T-helper 17 cell (primary cell): ENCODE data around the gene TASP1. TPM values are rescaled to one million over a fixed set of nuclear protein-coding genes. Genes with fewer than 3 reads are reported as not detected.

Source experiments
- ATAC-seq: fragments of 150-1000 bp; cut with Tn5 transposase; 2 replicates; pipeline ENCODE4 v1.10.0; 2021; ENCODE audit warnings: mild to moderate bottlenecking, moderate library complexity
- DNase-seq, 3 donors: peaks; one replicate each; pipeline versions ENCODE4 v3.0.0 to v3.0.0-alpha.2; 2020 to 2021
- H3K9me3 ChIP-seq: one replicate; pipeline ENCODE4 v1.7.0; 2013; ENCODE audit warnings: low read length, mild to moderate bottlenecking; ENCODE audit not compliant: control insufficient read depth, poor library complexity, severe bottlenecking
- H3K27ac Mint-ChIP-seq: one replicate; pipeline ENCODE4 v1.8.0; 2022; ENCODE audit warnings: mild to moderate bottlenecking, moderate library complexity, mixed read lengths
- H3K27me3 Mint-ChIP-seq: one replicate; pipeline ENCODE4 v1.8.0; 2022; ENCODE audit warnings: mixed read lengths
- H3K36me3 Mint-ChIP-seq: one replicate; pipeline ENCODE4 v1.8.0; 2022; ENCODE audit warnings: low read depth, mixed read lengths
- H3K4me1 Mint-ChIP-seq: one replicate; pipeline ENCODE4 v1.8.0; 2022; ENCODE audit warnings: mild to moderate bottlenecking, mixed read lengths
- H3K4me3 Mint-ChIP-seq: one replicate; pipeline ENCODE4 v1.8.0; 2022; ENCODE audit warnings: mild to moderate bottlenecking, moderate library complexity, mixed read lengths
- total RNA-seq, 4 donors: library from RNA in 2 of 4; stranded (reverse) in 2 of 4; gene quantifications; one replicate each; pipeline ENCODE4 v1.2.3 and lab custom pipeline; 2022 to 2026

Gene TASP1
- total RNA-seq, 2 donors from 2014 or later: 14.0 to 15.0 TPM

DNA sequence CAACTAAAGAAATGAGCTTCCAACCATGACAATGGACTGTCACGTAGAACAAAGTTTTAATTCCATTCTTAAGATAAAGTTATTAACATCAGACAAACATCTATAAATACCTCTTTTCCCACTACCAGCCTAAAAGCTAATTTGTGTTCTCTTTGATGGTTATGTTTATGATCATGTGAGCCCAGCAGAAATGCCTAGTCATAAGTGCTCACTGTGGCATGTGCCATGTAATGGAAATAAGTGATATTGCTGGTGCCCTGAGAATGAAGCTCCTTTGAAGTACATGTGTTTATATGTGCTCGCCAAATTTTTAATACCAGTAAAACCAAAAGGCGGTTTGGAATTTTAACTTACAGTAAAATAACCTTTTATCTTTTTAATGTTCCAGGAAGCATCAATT is 211.9 kb downstream of the TASP1 start:
- Mint-ChIP-seq H3K27ac (no peak overlapping the region), H3K27me3 (no peaks in the 10 kb centered on the region), H3K4me1 (peaks cover 4% of the 10 kb centered on the region), H3K4me3 (no peak overlapping the region), H3K36me3 (peaks cover 5% of the 10 kb centered on the region)
- no peak for ATAC-seq
- no peak for DNase-seq
- no peaks in the 10 kb centered on the region for H3K9me3 ChIP-seq

DNA sequence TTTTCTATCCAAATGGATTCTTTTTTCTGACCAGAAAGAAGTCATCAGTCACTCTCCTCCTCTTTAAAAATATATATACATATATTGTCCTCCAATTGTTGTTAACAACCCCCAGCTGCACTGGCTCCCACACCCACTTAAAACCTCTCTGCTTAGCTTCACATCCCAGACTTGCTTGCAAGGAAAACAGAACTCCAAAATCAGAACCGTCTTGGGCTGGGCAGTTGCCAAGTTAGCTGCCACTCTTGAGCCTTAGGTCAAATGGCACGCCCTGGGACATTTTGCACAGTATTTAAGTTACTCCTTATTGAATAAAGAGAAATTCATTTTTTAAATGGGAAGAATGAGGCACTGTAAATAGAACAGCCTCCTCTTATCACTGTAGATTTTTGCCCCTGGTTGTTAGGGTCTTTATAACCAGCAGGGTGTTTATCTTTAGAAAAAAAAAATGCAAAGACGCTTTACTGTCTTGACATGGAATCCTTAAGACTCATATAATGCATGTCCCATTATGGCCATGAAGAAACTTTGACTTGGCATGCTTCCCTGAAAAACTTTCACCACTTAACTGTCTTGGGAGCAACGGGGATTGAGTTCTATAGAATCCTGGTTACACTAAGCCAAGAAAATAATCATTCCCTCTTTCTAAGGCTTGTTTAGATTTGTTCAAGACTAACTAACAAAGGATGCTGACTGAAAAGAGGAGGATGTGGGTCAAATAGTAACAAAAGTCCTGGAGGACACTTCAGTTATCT is 213.2 kb downstream of the TASP1 start:
- Mint-ChIP-seq H3K4me3 (no peak overlapping the region), H3K27ac (no peak overlapping the region), H3K4me1 (peaks cover 4% of the 10 kb centered on the region), H3K36me3 (peaks cover 5% of the 10 kb centered on the region), H3K27me3 (no peaks in the 10 kb centered on the region)
- H3K9me3 ChIP-seq: no peaks in the 10 kb centered on the region
- ATAC-seq (no peak), DNase-seq (no peak)

DNA sequence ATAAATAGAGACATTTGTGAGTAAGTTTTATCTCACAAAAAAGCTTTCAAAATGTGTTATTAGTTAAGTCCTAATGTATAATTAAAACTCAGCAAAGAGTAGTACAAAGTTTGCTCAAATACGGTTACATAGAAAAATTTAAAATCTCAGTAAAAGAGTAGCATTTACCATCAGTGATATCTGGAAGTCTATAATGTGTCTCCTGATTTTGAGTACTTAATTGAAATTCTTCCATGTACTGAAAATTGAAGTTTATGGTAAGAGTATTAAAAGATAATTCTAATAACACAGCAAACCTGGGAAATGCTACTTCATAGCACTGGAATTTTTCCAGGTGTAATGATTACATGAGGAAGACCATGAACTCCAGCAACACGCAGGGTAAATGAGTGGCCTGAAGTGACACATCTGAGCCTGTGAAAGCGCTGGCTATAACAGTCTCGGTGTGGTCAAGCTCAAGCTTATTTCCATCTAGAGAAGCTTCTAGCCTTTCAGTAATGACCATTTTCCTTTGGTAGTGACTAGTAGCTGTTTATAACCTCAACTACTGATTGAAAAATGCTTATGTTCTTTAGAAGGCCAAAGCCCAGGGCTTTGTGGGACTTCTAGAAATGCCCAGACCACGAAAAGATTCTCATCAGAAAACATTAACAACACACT is 214.4 kb downstream of the TASP1 start:
- DNase-seq (no peak), ATAC-seq (no peak)
- Mint-ChIP-seq H3K27ac (no peak overlapping the region), H3K36me3 (peaks cover 3% of the 10 kb centered on the region), H3K4me3 (no peak overlapping the region), H3K4me1 (peaks cover 4% of the 10 kb centered on the region), H3K27me3 (no peaks in the 10 kb centered on the region)
- no peaks in the 10 kb centered on the region for H3K9me3 ChIP-seq

DNA sequence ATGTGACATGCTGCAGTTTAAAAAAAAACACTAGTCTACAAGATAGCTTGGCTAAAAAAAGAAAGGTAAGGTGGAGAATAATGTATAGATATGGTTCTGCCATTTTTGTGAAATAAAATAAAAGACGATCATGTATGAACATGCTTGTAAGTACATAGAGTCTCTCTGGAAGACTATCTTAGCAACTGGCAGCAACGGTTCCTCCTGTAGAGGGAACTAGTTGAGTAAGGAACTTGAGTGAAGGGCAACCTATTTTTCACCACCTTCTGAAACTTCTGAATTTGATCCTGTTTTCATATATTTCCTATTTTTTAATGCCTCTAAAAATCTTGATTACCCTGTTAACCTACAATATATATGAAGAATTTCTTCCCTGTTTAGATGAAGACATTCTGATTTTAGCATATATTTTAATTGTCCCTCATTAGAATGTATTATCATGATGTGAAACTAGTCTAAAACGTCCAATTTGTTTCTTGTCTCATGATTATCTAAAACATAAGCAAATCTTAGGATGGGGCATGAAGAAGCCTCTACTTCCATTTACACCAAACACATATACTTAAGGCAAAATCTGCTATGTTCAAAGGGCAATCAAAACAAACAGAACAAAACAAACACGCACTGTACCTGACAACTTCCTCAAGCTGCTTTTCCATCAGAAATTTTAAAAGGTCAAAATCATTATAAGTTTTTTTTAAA is 215.1 kb downstream of the TASP1 start:
- no peak overlapping the region for H3K4me3 Mint-ChIP-seq
- H3K27me3 Mint-ChIP-seq: no peaks in the 10 kb centered on the region
- no peak for ATAC-seq
- no peaks in the 10 kb centered on the region for H3K9me3 ChIP-seq
- no peak overlapping the region for H3K27ac Mint-ChIP-seq
- DNase-seq: no peak
- no peaks in the 10 kb centered on the region for H3K36me3 Mint-ChIP-seq
- peaks cover 4% of the 10 kb centered on the region for H3K4me1 Mint-ChIP-seq

DNA sequence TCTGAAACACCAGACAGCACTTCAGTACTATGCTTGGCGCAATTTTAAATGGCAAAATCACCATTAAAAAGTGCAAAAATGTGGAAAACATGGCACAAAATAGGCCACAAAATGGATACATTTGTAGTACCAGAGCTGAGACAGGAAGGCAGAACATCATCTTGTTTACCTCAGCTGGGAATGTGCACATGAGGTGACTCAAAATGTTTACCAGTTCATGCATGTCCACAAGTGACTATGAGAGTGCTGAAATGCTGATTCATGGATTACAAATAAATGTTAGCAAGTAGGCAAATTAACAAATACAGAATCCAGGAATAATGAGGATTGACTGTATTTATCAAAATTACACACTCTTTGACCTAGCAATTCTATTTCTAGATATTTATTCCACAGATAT is 216.1 kb downstream of the TASP1 start:
- peaks cover under 1% of the 10 kb centered on the region for H3K36me3 Mint-ChIP-seq
- DNase-seq: no peak
- no peak overlapping the region for H3K27ac Mint-ChIP-seq
- no peaks in the 10 kb centered on the region for H3K27me3 Mint-ChIP-seq
- H3K9me3 ChIP-seq: no peaks in the 10 kb centered on the region
- no peak for ATAC-seq
- peaks cover 4% of the 10 kb centered on the region for H3K4me1 Mint-ChIP-seq
- H3K4me3 Mint-ChIP-seq: no peak overlapping the region

DNA sequence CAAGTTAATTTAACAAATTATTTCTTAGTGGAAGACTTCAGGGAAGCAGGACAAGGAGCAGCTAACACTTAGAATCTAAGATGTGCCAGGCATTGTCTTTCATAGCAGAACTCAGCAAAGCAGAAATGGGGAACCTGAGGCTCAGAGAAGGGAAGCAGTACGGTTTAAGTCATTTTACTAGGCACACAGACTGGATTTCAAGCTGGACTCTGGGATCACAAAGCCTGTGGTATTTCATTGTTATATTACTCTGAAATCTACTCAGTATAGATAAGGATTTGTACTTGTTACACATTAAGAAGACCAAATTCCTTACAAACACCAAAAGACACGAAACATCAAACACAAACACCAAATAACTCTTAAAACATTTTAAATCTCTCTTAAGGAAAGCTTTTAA is 218.1 kb downstream of the TASP1 start:
- Mint-ChIP-seq H3K36me3 (peaks cover 2% of the 10 kb centered on the region), H3K4me1 (peaks cover 4% of the 10 kb centered on the region), H3K4me3 (no peak overlapping the region), H3K27me3 (no peaks in the 10 kb centered on the region), H3K27ac (no peak overlapping the region)
- DNase-seq: no peak
- no peaks in the 10 kb centered on the region for H3K9me3 ChIP-seq
- no peak for ATAC-seq

DNA sequence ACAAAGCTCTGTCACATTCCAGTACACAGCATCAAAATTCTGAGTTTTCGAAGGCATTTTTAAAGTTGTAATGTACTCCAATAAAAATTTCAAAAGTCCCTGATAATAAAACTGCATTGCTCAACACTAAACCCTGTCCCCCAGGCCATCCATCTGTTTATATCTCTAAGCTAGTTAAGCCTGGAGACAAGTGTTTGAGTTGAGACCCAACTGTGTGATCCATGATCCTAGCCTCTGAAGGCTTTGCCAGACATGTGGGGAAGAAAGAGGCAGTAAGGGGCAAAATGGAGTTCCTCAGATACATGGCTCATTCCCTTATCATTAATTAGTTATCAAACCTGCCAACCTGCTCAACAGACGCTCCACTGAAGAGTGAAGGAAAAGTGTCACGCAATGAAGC is 219.3 kb downstream of the TASP1 start:
- Mint-ChIP-seq H3K27me3 (no peaks in the 10 kb centered on the region), H3K27ac (no peak overlapping the region), H3K36me3 (peaks cover 2% of the 10 kb centered on the region), H3K4me3 (no peak overlapping the region), H3K4me1 (peaks cover 4% of the 10 kb centered on the region)
- no peaks in the 10 kb centered on the region for H3K9me3 ChIP-seq
- ATAC-seq (no peak), DNase-seq (no peak)

DNA sequence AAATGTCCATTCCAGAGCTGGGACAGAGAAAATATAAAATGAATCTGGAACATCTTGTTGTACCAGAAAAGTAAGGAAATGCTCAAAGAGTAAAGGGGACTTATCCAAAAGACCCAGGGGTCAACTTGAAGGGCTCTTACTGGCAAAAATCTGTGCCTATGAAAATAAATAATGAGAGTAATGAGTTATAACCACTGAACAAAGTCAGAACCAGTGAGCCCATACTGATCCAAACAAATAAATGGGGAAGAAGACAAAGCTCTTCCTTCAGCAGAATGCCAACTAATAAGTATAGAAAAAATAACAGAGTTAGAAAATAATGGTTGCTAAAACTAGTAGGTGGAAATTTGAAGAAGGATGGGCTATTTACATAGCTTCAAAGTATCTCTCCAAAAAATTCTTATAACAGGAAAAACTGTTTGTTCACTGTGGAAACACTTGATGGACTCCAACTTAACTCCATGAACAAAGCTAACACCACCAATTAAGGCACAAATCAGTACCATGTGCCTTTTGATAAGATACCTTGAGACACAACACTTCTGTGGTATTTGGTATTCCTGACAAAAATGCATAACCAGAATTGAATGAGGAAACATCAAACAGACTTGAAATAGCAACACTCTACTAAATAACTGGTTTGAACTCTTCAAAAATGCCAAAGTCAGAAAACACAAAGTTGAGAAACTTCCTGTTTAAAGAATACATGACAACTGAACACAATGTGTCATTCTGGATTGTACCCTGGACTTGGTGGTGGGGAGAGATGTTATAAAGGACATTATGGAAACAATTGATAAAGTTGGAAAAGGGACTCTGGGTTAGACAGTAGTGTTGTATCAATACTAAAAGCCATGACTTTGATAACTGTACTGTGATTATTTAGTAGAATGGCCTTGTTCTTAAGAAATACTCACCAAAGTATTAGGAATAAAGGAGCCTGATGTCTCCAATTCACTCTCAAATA is 220.2 kb downstream of the TASP1 start:
- H3K36me3 Mint-ChIP-seq: peaks cover 2% of the 10 kb centered on the region
- ATAC-seq: no peak

DNA sequence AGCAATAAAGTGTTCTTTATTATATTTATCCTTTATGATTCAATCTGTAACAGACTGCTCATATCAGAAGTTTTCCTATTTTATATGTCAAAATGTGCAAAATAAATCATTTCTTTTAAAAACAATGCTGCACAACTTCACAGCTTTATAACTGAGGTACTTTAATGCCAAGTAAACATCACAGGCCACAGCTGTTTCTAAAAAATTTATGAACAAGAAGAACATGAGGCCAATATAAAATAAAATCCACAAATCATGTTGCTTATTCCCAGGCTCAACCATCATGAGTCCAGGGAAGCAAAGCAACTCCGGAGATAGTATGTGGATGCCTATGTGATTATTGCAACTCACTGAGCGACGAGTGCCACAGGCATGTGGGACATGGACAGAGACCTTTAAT is 222.2 kb downstream of the TASP1 start:
- DNase-seq (no peak), ATAC-seq (no peak)
- H3K4me3 Mint-ChIP-seq: no peak overlapping the region
- no peaks in the 10 kb centered on the region for H3K9me3 ChIP-seq
- H3K36me3 Mint-ChIP-seq: peaks cover 2% of the 10 kb centered on the region
- no peaks in the 10 kb centered on the region for H3K27me3 Mint-ChIP-seq
- H3K27ac Mint-ChIP-seq: no peak overlapping the region
- no peaks in the 10 kb centered on the region for H3K4me1 Mint-ChIP-seq

More for the DNA sequence above, 220.2 kb downstream of the TASP1 start:
- Mint-ChIP-seq H3K27ac (no peak overlapping the region), H3K4me3 (no peak overlapping the region), H3K27me3 (no peaks in the 10 kb centered on the region), H3K4me1 (peaks cover 4% of the 10 kb centered on the region)
- no peaks in the 10 kb centered on the region for H3K9me3 ChIP-seq
- no peak for DNase-seq

DNA sequence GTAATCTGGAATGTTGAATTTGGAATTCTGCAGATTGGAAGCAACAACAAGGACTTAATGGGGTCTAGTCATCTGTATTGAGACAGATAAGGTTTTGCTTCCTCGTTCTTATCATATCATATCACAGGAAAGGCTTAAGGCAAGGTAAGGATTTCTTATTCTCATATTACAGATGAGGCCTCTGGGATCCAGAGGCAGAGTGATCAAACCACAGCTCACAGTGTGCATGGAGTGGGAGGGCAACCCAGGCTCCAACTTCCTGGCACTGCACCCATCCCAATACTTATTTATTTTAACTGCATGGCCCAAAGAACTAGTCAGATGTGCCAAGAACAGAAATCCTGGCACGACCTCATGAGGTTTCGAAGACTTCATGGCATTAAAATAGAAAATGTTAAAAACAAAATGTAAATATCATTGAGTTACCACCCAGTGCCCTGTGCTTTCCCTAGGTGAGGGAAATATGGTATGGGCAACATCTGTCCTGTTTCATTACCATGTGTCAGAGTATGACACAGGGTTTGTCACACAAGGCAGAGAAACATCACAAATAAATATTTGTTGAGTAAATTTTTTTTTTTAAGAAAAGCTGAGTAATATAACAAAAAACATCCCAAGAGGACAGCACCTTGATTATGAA is 225.8 kb downstream of the TASP1 start:
- DNase-seq: no peak
- no peaks in the 10 kb centered on the region for H3K4me1 Mint-ChIP-seq
- ATAC-seq: no peak
- H3K36me3 Mint-ChIP-seq: peaks cover 2% of the 10 kb centered on the region
- H3K4me3 Mint-ChIP-seq: no peak overlapping the region
- no peaks in the 10 kb centered on the region for H3K9me3 ChIP-seq
- H3K27ac Mint-ChIP-seq: no peak overlapping the region
- no peaks in the 10 kb centered on the region for H3K27me3 Mint-ChIP-seq

DNA sequence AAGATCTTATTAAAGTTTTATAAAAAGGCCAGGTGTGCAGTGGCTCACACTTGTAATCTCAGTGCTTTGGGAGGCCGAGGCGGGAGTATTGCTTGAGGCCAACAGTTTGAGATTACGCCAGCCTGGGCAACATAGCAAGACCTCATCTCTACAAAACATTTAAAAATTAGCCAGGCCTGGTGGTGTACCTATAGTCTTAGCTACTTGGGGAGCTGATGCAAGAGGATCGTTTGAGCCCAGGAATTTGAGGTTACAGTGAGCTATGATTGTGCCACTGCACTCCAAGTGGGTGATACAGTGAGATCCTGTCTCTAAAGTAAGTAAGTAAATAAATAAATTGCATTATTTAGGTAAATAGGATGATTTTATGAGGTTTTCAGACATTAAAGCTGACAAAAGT is 234.4 kb downstream of the TASP1 start:
- no peak for DNase-seq
- Mint-ChIP-seq H3K27ac (no peak overlapping the region), H3K4me1 (no peaks in the 10 kb centered on the region), H3K27me3 (no peaks in the 10 kb centered on the region), H3K4me3 (no peak overlapping the region), H3K36me3 (peaks cover 2% of the 10 kb centered on the region)
- no peaks in the 10 kb centered on the region for H3K9me3 ChIP-seq
- no peak for ATAC-seq

DNA sequence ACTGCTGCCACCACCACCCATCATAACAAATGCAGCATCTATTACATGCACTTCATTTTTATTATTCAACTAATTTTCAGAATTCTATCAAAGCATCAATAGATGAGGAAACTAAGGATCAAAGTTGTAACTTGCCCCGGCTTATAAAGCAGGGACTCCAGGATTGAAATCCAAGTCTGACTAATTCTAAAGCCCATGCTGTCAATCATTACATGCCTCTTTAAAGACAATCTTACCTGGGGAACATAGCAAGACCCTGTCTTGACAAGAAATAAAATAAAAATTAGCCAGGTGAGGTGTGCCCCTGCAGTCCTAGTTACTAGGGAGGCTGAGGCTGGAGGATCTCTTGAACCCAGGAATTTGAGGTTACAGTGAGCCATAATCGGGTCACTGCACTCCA is 235.3 kb downstream of the TASP1 start:
- ATAC-seq: no peak
- Mint-ChIP-seq H3K27ac (no peak overlapping the region), H3K4me3 (no peak overlapping the region)

More for the DNA sequence above, 235.3 kb downstream of the TASP1 start:
- no peak for DNase-seq
- Mint-ChIP-seq H3K36me3 (peaks cover 2% of the 10 kb centered on the region), H3K27me3 (no peaks in the 10 kb centered on the region), H3K4me1 (no peaks in the 10 kb centered on the region)
- H3K9me3 ChIP-seq: no peaks in the 10 kb centered on the region
